Panc1 (cell line): ENCODE measurements around the gene CNTN1. TPM values are rescaled to one million over a fixed set of nuclear protein-coding genes. Genes with fewer than 3 reads are reported as not detected.

ENCODE experiments used
- ATAC-seq: fragments of 200-7000 bp; cut with Tn5 transposase; 2 replicates; pipeline ENCODE4 v1.9.1; 2020; ENCODE audit warnings: mild to moderate bottlenecking, moderate library complexity
- BruUV-seq: library from RNA; stranded (reverse); fragments of 400-500 nt; replicated peaks from 2 replicates; lab custom pipeline; 2021; lab: Mats Ljungman, UMichigan
- CTCF ChIA-PET: fragments of 300-600 bp; sonication (Branson Sonifier 250); formaldehyde crosslinking; loops from one replicate; lab custom pipeline; 2022; ENCODE audit warnings: antibody characterized with exemption; lab: Charles Lee
- POLR2A ChIA-PET: fragments of 300-600 bp; sonication (Branson Sonifier 250); formaldehyde crosslinking; loops from one replicate; lab custom pipeline; 2022; ENCODE audit warnings: antibody characterized with exemption; lab: Charles Lee
- DNase-seq: peaks from one replicate; pipeline ENCODE4 v3.0.0-alpha.2; 2010; ENCODE audit warnings: low read depth, low spot score
- H3K27ac ChIP-seq: 2 replicates; pipeline ENCODE4 v1.5.1; 2011; ENCODE audit warnings: mild to moderate bottlenecking, low read length, inconsistent platforms
- H3K27me3 ChIP-seq: fragments of 200-500 bp; sonication (Bioruptor generic); 2 replicates; pipeline ENCODE4 v1.6.0; 2014; ENCODE audit warnings: low read length, inconsistent platforms; ENCODE audit not compliant: control insufficient read depth, insufficient read depth
- H3K36me3 ChIP-seq: fragments of 200-500 bp; sonication (Bioruptor generic); 2 replicates; pipeline ENCODE4 v1.5.1; 2014; ENCODE audit warnings: inconsistent platforms, mild to moderate bottlenecking, low read length, moderate library complexity; ENCODE audit not compliant: control insufficient read depth, insufficient read depth
- H3K4me1 ChIP-seq: 2 replicates; pipeline ENCODE4 v1.5.1; 2011; ENCODE audit warnings: inconsistent platforms, mild to moderate bottlenecking, low read length, moderate library complexity; ENCODE audit not compliant: control insufficient read depth, insufficient read depth
- H3K4me3 ChIP-seq, 2 experiments: 2 replicates each; pipeline ENCODE4 v1.5.1; 2011 to 2012; ENCODE audit warnings: low read depth in 2 of 2, low read length in 2 of 2, mild to moderate bottlenecking in 2 of 2, inconsistent platforms in 1 of 2, moderate library complexity in 1 of 2
- H3K9me3 ChIP-seq: fragments of 200-500 bp; sonication (Bioruptor generic); 2 replicates; pipeline ENCODE4 v1.5.1; 2014; ENCODE audit warnings: low read depth, mild to moderate bottlenecking, inconsistent platforms, low read length, moderate library complexity; ENCODE audit not compliant: control insufficient read depth, insufficient read depth
- CTCF ChIP-seq: fragments of 450-650 bp; IDR thresholded peaks from 2 replicates; pipeline ENCODE4 v1.5.1; 2017; ENCODE audit warnings: mild to moderate bottlenecking
- POLR2AphosphoS5 ChIP-seq: IDR thresholded peaks from 2 replicates; pipeline ENCODE4 v1.6.1; 2012; ENCODE audit warnings: mild to moderate bottlenecking, low read depth, low read length, moderate library complexity
- REST ChIP-seq, 2 experiments: IDR thresholded peaks; 2 replicates each; pipeline ENCODE4 v1.6.1; 2011 to 2012; ENCODE audit warnings: low read depth in 2 of 2, control low read depth in 1 of 2, low read length in 1 of 2, mild to moderate bottlenecking in 1 of 2, moderate library complexity in 1 of 2; ENCODE audit not compliant: insufficient read depth in 1 of 2
- SIN3A ChIP-seq: IDR thresholded peaks from 2 replicates; pipeline ENCODE4 v1.6.1; 2012; ENCODE audit warnings: low read depth, mild to moderate bottlenecking, low read length, moderate library complexity, borderline replicate concordance; ENCODE audit not compliant: insufficient read depth
- TCF7L2 ChIP-seq: IDR thresholded peaks from 2 replicates; pipeline ENCODE4 v1.6.1; 2011; ENCODE audit warnings: mild to moderate bottlenecking, low read depth, low read length, inconsistent platforms
- in situ Hi-C: cut with HindIII; loops from 2 replicates; pipeline ENCODE4 v1.10.0; 2016; ENCODE audit warnings: low sequenced_read_pairs, low pct_unique_long_range_greater_than_20kb
- intact Hi-C: fragments of 100-400 bp; cut with micrococcal nuclease; formaldehyde crosslinking; loops from one replicate; pipeline ENCODE4 v1.10.0; 2022; ENCODE audit not compliant: unreplicated experiment
- total RNA-seq: library from RNA; stranded (reverse); gene quantifications from one replicate; pipeline ENCODE4 v1.2.1, GENCODE V29; 2021; ENCODE audit not compliant: unreplicated experiment

The CNTN1 gene
- total RNA-seq, 1 experiment from 2014 or later: not detected

GRCh38 chr12:41061192-41061591 is 369.0 kb downstream of the CNTN1 start:
- ChIA-PET POLR2A (no interaction called here), CTCF (no interaction called here)
- no peaks in the 10 kb centered on the region for H3K27me3 ChIP-seq
- H3K27ac ChIP-seq: no peak overlapping the region
- in situ Hi-C loops (no loop called here), intact Hi-C loops (no loop called here)
- ATAC-seq (no peak), DNase-seq (no peak)
- no peaks in the 10 kb centered on the region for H3K36me3 ChIP-seq
- TF ChIP-seq TCF7L2 (no peak), CTCF (no peak), POLR2AphosphoS5 (no peak), SIN3A (no peak), REST (IDR thresholded peaks at IDR 0.05; ENCODE audit: insufficient read depth in 1 of 2, low read depth in 2 of 2, low read length in 1 of 2) (no peak)
- no TSS peak for BruUV-seq
- H3K4me1 ChIP-seq: no peaks in the 10 kb centered on the region
- no peak overlapping the region for H3K4me3 ChIP-seq
- H3K9me3 ChIP-seq: no peaks in the 10 kb centered on the region

- H3K4me1 ChIP-seq: no peaks in the 10 kb centered on the region
- H3K4me3 ChIP-seq: no peak overlapping the region
- no peak for DNase-seq
- no peak for ATAC-seq
- in situ Hi-C loops: no loop called here
- ChIA-PET CTCF (no interaction called here), POLR2A (no interaction called here)
- no peaks in the 10 kb centered on the region for H3K27me3 ChIP-seq
- no TSS peak for BruUV-seq
- H3K9me3 ChIP-seq: no peaks in the 10 kb centered on the region
- TF ChIP-seq TCF7L2 (no peak), POLR2AphosphoS5 (no peak), REST (IDR thresholded peaks at IDR 0.05; ENCODE audit: insufficient read depth in 1 of 2, low read depth in 2 of 2, low read length in 1 of 2) (no peak), SIN3A (no peak), CTCF (no peak)
- intact Hi-C loops: no loop called here
- no peak overlapping the region for H3K27ac ChIP-seq
- no peaks in the 10 kb centered on the region for H3K36me3 ChIP-seq
Observed at GRCh38 chr12:41064411-41064810, 372.2 kb downstream of the CNTN1 start.
